ENCODE results near the gene PPP2R3A.

DNA sequence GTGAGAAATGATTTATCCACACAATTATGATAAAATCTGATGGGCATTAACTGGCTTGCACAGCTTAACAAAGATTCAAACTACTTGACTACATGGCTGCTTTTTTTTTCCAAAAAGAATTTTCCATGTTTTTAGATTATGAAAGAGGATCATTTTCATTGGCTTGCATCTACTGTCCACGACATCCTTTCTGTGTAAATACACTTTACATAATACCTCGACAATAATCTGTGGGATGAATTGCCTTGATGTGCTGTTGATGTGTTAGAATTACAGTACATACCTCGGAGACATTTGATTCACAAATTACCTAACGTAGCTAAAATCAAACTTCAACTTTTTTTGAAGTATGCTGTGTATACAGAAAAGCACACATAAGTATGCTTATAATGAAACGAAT, 104.4 kb downstream of the PPP2R3A start:
- no peak for TF ChIP-seq POLR2AphosphoS5 (IDR thresholded peaks at IDR 0.05)
- TF ChIP-seq, protein P1, sequence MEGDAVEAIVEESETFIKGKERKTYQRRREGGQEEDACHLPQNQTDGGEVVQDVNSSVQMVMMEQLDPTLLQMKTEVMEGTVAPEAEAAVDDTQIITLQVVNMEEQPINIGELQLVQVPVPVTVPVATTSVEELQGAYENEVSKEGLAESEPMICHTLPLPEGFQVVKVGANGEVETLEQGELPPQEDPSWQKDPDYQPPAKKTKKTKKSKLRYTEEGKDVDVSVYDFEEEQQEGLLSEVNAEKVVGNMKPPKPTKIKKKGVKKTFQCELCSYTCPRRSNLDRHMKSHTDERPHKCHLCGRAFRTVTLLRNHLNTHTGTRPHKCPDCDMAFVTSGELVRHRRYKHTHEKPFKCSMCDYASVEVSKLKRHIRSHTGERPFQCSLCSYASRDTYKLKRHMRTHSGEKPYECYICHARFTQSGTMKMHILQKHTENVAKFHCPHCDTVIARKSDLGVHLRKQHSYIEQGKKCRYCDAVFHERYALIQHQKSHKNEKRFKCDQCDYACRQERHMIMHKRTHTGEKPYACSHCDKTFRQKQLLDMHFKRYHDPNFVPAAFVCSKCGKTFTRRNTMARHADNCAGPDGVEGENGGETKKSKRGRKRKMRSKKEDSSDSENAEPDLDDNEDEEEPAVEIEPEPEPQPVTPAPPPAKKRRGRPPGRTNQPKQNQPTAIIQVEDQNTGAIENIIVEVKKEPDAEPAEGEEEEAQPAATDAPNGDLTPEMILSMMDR (IDR thresholded peaks at IDR 0.05), result no peak
- no peak for TF ChIP-seq EP300 (IDR thresholded peaks at IDR 0.05; ENCODE audit: low read depth)
- TF ChIP-seq POLR2A (IDR thresholded peaks at IDR 0.05), result no peak

All from transverse colon (tissue), 4 donors.